HG02610 (cell line): ENCODE measurements around the gene ACKR2.

Source experiments
- ATAC-seq: cut with Tn5 transposase; IDR thresholded peaks from one replicate; pipeline ENCODE4 v1.9.1; 2021; ENCODE audit warnings: mild to moderate bottlenecking, moderate library complexity; ENCODE audit not compliant: unreplicated experiment

ACKR2 gene

DNA sequence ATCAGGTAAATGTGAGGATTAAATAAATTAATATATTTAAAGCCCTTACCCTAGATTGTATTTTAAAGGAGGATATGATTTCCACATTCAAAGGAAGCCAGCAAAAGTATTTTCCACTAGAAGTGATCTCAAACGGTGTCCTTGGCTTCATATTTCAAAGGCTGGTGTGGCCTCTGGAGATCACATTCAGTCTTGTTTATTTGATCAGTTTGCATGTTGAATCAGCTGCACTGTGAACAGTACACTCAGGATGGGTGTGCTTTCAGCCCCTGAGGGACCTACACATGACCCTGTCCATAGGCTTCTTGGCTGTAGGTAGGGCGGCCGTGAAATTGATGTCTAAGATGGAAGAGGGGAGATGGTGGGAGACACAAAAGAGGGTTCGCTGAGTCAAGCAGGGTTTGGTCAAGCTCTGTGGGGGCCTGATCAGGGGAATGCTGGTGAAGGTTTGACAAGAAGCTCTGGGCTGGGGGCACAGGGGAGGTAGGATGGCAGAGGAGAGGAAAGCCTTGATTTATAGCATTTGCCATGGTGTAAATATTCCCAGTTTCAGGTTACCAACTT is 44.6 kb downstream of the ACKR2 start:
- no peak for ATAC-seq

- no peak for ATAC-seq
Measured at GRCh38 chr3:42855219-42855546, 45.9 kb downstream of the ACKR2 start.

GRCh38 chr3:42855547-42856380 is 46.5 kb downstream of the ACKR2 start:
- ATAC-seq: no peak

GRCh38 chr3:42856544-42856943 is 47.3 kb downstream of the ACKR2 start:
- no peak for ATAC-seq

DNA sequence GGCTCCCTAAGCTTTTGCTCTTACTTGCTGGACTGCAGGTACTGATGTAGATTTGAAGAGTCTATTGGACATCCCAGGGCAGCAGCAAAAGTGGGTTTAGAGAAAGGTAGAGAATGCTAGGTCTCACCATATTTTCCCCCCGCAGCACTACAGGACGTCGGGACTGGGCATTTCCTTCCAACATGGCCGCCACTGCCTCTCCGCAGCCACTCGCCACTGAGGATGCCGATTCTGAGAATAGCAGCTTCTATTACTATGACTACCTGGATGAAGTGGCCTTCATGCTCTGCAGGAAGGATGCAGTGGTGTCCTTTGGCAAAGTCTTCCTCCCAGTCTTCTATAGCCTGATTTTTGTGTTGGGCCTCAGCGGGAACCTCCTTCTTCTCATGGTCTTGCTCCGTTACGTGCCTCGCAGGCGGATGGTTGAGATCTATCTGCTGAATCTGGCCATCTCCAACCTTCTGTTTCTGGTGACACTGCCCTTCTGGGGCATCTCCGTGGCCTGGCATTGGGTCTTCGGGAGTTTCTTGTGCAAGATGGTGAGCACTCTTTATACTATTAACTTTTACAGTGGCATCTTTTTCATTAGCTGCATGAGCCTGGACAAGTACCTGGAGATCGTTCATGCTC is 55.2 kb downstream of the ACKR2 start:
- no peak for ATAC-seq

DNA sequence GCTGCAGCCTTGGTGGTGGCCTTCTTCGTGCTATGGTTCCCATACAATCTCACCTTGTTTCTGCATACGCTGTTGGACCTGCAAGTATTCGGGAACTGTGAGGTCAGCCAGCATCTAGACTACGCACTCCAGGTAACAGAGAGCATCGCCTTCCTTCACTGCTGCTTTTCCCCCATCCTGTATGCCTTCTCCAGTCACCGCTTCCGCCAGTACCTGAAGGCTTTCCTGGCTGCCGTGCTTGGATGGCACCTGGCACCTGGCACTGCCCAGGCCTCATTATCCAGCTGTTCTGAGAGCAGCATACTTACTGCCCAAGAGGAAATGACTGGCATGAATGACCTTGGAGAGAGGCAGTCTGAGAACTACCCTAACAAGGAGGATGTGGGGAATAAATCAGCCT is 56.0 kb downstream of the ACKR2 start:
- no peak for ATAC-seq

GRCh38 chr3:42867138-42867537 is 57.9 kb downstream of the ACKR2 start:
- ATAC-seq: no peak

DNA sequence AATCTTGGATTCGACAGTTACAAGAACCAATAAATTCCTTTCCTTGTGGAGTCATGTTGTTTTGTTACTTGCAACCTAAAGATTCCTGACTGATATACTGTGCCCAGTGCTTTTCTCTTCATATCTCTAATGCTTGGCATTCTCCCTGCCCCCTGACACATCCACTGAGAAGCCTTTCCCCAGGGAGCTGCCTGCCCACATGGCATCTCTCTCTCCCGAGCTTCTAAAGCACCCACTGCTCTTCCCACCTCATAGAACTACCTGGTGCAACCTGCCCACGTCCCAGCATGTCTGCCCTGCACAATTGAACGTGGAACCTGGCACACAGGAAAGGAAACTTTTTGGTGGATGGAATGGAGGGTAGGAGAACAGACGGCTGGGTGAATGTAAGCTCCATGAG is 59.6 kb downstream of the ACKR2 start:
- no peak for ATAC-seq

- no peak for ATAC-seq
Measured at GRCh38 chr3:42871592-42872196, 62.4 kb downstream of the ACKR2 start.

- ATAC-seq: no peak
Measured at GRCh38 chr3:42872718-42873117, 63.5 kb downstream of the ACKR2 start.

DNA sequence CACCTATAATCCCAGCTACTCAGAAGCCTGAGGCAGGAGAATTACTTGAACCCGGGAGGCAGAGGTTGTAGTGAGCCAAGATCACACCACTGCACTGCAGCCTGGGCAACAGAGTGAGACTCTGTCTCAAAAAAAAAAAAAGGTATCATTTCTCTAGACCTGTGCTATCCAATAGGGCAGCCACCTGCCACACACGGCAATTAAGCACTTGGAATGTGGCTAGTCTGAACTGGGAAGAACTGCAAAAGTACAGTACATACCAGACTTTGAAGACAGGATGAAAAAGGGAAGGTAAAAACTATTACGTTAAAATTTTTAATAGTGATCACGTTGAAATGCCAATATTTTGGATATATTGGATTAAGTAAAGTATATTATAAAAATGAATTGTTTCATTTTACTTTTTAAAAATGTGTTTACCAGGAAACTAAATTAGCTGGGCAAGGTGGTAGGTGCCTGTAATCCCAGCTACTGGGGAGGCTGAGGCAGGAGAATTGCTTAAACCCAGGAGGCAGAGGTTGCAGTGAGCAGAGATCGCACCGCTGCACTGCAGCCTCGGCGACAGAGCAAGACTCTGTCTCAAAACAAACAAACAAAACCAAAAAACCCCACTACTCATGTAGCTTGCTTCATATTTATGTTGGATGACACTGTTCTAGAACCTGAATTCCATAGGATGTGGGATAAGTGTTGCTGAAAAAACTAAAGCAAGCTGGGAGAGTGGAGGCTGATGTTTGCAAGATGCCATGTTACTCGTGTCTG is 64.2 kb downstream of the ACKR2 start:
- ATAC-seq: no peak

GRCh38 chr3:42874749-42875148 is 65.5 kb downstream of the ACKR2 start:
- no peak for ATAC-seq

DNA sequence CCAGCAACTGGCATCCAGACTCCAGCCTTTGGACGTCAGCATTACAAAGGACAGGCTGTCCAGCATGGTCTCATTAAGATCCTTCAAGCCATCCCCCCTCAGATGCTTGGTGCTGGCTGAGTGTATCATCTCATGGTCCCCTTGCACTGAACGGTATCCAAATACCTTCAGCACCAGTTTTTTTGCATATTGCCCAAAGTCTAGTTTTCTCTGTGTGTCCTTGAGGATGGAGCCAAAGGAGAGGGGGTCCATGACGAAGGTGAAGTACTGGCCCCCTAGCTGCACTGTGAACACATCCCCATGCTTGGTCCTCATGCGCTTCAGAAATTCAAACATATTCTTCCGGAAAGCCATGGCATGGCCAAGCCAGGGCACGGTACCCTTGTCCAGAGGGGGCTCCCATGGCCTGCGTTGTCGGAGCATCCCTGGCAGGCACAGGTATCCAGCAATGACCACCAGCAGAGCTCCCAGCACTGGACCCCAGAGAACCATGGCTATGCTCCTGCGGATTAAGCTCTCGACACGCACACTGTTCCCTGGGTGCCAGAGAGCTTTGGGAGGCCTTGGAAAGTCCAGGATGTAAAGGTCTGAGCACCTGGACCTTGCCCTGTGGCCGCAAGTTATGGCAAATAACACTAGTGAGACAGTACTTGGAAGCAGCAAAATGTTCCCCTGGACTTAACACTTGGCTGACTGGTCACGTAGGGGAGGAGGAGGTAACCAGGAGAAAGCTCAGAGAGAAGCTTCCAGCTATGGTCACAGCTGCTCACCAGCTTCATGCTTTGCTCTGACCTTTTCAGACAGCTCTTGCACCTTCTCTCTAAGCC is 66.3 kb downstream of the ACKR2 start, which contains the start of gene CYP8B1:
Gene CYP8B1 (minus strand): TSS at position 555 of the 827 bp plus-strand sequence. CDS start 63 bp downstream, at position 492.
- no peak for ATAC-seq

- ATAC-seq: no peak
Measured at GRCh38 chr3:42876401-42876800, 67.2 kb downstream of the ACKR2 start.

- no peak for ATAC-seq
Measured at GRCh38 chr3:42876940-42877720, 67.9 kb downstream of the ACKR2 start.

DNA sequence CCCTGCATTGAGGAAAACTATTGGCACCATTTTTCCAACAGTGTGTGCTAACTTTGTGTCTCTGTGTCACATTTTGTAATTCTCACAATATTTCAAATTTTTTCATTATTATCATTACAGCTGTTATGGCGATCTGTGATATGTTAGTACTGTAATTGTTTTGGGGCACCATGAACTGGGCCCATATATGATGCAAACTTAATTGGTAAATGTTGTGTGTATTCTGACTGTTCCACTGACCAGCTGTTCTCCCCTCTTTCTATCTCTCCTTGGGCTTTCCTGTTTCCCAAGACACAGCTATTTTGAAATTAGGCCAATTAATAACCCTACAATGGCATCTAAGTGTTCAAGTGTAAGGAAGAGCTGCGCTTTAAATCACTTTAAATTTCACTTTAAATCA is 68.6 kb downstream of the ACKR2 start:
- ATAC-seq: no peak

- ATAC-seq: no peak
Measured at GRCh38 chr3:42880183-42880582, 70.9 kb downstream of the ACKR2 start.

DNA sequence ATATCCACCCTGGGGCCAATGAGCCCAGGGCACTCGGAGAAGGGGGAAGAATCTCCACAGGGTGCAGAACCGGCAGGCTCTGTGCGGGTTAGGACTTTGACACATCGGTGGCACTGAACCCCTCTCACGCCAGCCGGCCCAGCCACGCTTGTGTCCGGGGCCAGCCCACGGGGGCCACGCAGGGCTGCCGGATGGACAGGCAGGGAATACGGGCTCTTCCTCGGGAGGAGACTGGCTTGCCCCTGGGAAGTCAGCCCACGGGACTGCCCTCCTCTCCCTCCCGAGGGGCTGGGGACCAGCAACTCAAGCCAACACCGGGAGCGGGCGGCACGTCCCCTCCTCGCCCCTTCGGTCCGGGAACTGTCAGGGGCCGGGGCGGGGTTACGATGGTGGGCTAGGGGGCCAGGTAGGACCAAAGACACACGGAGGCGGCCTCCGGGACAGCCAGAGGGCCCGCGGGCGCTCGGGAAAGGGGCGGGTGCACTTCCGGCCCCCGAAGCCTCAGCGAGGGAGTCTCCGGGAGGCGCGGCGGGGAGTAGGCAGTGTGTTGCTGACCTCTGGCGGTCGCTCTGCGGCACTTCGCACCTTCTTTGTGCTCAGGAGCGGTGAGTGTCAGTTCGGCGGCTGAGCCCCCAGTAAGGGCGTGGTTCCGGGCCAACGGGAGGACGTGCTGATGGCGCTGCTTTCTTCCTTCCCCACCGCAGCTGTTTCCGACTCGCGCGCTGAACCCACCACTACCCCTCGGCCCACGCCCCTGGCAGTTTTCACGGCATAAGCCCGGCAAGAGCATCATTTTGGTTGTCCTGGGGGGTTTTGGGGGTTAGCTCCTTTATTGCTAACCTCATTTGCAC is 71.6 kb downstream of the ACKR2 start:
- peak; percentile 97 for ATAC-seq
